AG10803 (cell line): ENCODE results near the gene PPOX.
A peak's percentile ranks its signal among the peaks of the same experiment; 100 is the strongest.

Experiments
- DNase-seq: peaks from one replicate; pipeline ENCODE4 v3.0.0; 2010; ENCODE audit warnings: low read depth
- H3K4me3 ChIP-seq: 2 replicates; pipeline ENCODE4 v1.5.1; 2011; ENCODE audit warnings: mild to moderate bottlenecking, low read length, control low read depth
- CTCF ChIP-seq: conservative IDR thresholded peaks from 2 replicates; pipeline ENCODE4 v1.5.1; 2011; ENCODE audit warnings: mild to moderate bottlenecking, low read length, control low read depth, inconsistent platforms

The PPOX gene

DNA sequence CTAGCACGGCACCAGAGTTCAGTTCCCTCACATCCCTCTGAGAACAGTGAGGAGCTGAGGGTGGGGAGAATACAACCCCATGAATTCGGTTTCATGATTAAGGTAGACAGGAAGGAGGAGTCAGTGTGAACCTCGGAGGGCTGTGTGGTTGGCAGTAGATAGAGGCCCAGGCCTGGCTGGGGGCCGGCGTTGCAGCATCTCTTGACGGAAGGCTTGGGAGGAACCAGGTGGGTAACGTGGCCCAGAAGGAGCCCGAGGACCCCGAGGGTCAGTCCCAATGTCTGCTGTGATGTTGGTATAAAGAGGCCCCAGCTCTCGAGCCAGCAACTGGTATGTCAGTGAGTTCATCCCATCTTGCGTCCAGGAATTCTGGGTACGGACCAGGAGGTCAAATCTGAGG lies 5.5 kb downstream of the PPOX start:
- TF ChIP-seq CTCF, result no peak
- H3K4me3 ChIP-seq, result no peak overlapping the region
- no peak for DNase-seq

DNA sequence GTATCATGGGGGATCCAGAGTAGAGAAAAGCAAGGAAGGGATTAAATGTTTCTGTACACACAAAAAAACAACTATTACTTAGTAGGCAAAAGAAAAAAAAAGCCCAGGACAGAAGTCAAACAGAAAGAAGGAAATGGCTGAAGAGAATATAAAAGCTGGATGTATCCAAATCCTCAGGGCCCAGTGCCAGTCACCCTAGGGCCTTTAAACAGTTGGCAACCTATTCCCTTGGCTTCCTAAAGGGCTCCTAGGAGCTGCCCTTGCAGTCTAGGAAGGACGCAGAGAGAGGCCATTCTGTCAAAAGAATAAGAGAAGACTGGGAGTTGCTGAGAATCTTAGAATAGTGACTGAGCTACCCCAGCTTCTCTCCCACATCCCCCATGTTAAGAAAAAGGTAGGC lies 6.1 kb downstream of the PPOX start:
- H3K4me3 ChIP-seq, result no peak overlapping the region
- TF ChIP-seq CTCF, result no peak
- DNase-seq, result no peak

DNA sequence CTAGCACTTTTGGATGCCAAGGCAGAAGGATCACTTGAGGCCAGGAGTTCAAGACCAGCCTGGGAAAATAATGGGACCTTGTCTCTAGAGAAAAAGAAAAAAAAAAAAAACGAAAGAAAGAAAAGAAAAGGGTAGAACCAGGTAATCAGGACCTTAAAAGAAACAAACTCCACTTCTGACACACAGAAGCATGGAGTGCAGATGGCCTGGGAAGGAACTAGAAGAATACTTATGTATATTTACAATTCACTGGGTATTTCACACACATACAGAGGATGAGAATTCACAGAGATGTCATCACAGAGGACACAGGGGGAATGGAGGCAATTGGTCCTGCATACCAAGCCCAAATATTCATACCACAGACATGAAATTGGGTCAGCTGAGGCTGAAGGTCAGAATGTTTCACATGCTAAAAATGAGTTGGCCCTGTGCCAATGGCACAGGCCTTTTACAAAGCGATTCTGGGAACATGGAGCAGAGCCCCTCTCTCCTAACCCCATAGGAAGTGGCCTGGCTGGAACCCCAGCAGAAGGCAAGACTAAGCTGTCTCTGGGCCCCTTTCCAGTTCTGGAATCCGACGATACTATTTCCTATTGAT lies 6.7 kb downstream of the PPOX start:
- TF ChIP-seq CTCF, result no peak
- peak; percentile 100 for DNase-seq
- H3K4me3 ChIP-seq, result no peak overlapping the region

GRCh38 chr1:161173711-161174110 lies 7.5 kb downstream of the PPOX start:
- no peak overlapping the region for H3K4me3 ChIP-seq
- no peak for TF ChIP-seq CTCF
- no peak for DNase-seq

DNA sequence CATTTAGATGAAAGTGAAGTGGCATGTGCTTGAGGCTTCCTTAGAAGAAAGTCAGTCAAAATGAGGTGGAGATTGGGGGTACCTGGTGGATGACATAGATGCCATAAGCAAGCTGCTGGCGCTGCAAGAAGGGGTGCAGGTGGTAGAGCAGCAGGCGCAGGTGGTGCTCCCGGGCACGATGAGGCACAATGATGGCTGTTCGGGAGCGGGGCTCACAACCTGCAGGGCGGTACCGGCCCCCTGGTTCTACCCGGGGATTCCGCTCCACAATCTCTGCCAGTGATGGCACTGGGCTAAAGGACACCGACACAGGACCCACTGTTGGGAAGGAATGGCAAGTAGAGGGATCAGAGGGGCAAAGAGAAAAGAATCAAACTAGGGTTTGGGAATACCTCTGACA lies 8.7 kb downstream of the PPOX start:
- TF ChIP-seq CTCF, result no peak
- no peak for DNase-seq
- H3K4me3 ChIP-seq, result no peak overlapping the region

DNA sequence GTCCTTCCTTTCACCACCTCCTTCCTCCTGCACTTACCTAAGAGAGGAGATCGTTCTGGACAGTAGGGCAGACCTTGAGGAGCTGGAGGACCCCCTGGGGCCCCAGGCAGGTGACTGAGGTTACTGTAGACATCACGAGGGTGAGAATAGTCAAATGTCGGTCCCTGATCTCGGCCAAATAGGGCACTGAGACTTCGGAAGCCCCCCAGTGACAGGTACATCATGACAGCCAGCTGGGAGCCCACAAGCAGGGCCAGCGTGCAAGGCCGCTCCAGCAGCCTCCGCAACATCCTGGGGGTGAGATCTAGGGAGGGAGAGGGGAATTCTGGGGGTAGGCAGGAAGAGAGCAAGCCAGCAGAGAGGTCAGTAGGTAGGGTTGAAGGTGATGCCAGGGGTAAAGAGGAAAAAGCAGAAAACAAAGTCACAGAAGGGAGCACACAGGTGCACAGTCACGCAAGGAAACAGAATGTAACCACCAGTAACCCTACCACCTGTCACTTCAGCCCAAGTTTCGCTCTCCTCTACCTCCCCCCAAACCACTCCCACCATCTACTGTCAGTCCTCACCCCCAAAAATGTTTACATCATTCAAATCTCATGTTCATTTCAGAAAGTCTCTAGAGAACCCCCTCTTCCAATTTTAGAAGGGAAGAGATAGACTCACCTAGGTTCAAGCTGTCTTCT lies 9.7 kb downstream of the PPOX start:
- no peak for DNase-seq
- peak overlapping the region; percentile 98 for H3K4me3 ChIP-seq

More for the DNA sequence above, 9.7 kb downstream of the PPOX start:
- TF ChIP-seq CTCF, result no peak
